Esophagus (tissue), 2 donors: ENCODE results near the gene OLFML2A. TPM values are rescaled to one million over a fixed set of nuclear protein-coding genes. Genes with fewer than 3 reads are reported as not detected.

Experiments
- H3K27ac ChIP-seq, 2 donors: one replicate each; pipeline ENCODE4 v1.5.1; 2013; ENCODE audit warnings: low read depth in 2 of 2, mild to moderate bottlenecking in 2 of 2, inconsistent platforms in 1 of 2, low read length in 1 of 2, moderate library complexity in 1 of 2
- H3K27me3 ChIP-seq, 2 donors: one replicate each; pipeline ENCODE4 v1.6.1; 2013; ENCODE audit warnings: low read length in 2 of 2, control low read depth in 1 of 2, mild to moderate bottlenecking in 1 of 2; ENCODE audit not compliant: insufficient read depth in 2 of 2, control insufficient read depth in 1 of 2
- H3K36me3 ChIP-seq, 2 donors: one replicate each; pipeline ENCODE4 v1.6.1; 2013; ENCODE audit warnings: low read length in 1 of 2; ENCODE audit not compliant: control insufficient read depth in 2 of 2, insufficient read depth in 2 of 2
- H3K4me1 ChIP-seq, 2 donors: one replicate each; pipeline ENCODE4 v1.6.1; 2013; ENCODE audit warnings: low read length in 1 of 2; ENCODE audit not compliant: control insufficient read depth in 2 of 2, insufficient read depth in 2 of 2
- H3K4me3 ChIP-seq, 2 donors: one replicate each; pipeline ENCODE4 v1.5.1; 2013; ENCODE audit warnings: low read length in 2 of 2, mild to moderate bottlenecking in 2 of 2, low read depth in 1 of 2, moderate library complexity in 1 of 2
- H3K9me3 ChIP-seq, 2 donors: one replicate each; pipeline ENCODE4 v1.6.1; 2013; ENCODE audit warnings: mild to moderate bottlenecking in 2 of 2, low read depth in 1 of 2, low read length in 1 of 2, moderate library complexity in 1 of 2; ENCODE audit not compliant: control insufficient read depth in 2 of 2, insufficient read depth in 1 of 2
- WGBS, 2 donors: extraction: QIAGEN DNeasy Blood & Tissue Kit; methylation state at CpG; one replicate each; pipeline ENCODE4 v1.1.7; 2013; 5-methylcytosine and 5-hydroxymethylcytosine counted together
- polyA plus RNA-seq, 2 donors: library from polyadenylated mRNA; stranded (reverse); fragments of 200-250 nt; gene quantifications; one replicate each; pipeline ENCODE4 v1.2.3, GENCODE V29; 2013
- donor health status: healthy with polysubstance abuse.
- donor health status: Bipolar disorder and iron deficiency.

OLFML2A gene
- polyA plus RNA-seq, 2 donors = 3.7 to 5.2 TPM

- Histone ChIP-seq H3K36me3 (peaks cover 0 to 3% of the 10 kb centered on the region in 2 donors), H3K4me3 (no peak overlapping the region), H3K9me3 (no peaks in the 10 kb centered on the region), H3K27ac (peak overlapping the region; percentile 74 to 87), H3K4me1 (peaks cover 0 to 26% of the 10 kb centered on the region in 2 donors), H3K27me3 (no peaks in the 10 kb centered on the region)
- 47 to 60% methylated on average over 11 of the region's 11 CpGs for WGBS, 2 donors
These were observed 36.7 kb downstream of the OLFML2A start for GRCh38 chr9:124813501-124814163.

GRCh38 chr9:124814164-124814535 is 37.2 kb downstream of the OLFML2A start:
- 53 to 61% methylated on average over 5 of the region's 5 CpGs for WGBS, 2 donors
- no peak overlapping the region for H3K4me3 ChIP-seq
- H3K27ac ChIP-seq = peak overlapping the region; percentile 74 to 80
- H3K27me3 ChIP-seq = no peaks in the 10 kb centered on the region
- peaks cover 0 to 3% of the 10 kb centered on the region in 2 donors for H3K36me3 ChIP-seq
- H3K4me1 ChIP-seq = peaks cover 3 to 27% of the 10 kb centered on the region in 2 donors
- no peaks in the 10 kb centered on the region for H3K9me3 ChIP-seq

- WGBS, 2 donors = 80 to 89% methylated on average over 5 of the region's 5 CpGs
These were observed 38.7 kb downstream of the OLFML2A start for GRCh38 chr9:124815601-124816000.

GRCh38 chr9:124818431-124819281 is 41.7 kb downstream of the OLFML2A start:
- no peaks in the 10 kb centered on the region for H3K36me3 ChIP-seq
- H3K4me1 ChIP-seq = peaks cover 3 to 16% of the 10 kb centered on the region in 2 donors
- H3K9me3 ChIP-seq = no peaks in the 10 kb centered on the region
- 37 to 39% methylated on average over 18 of the region's 18 CpGs for WGBS, 2 donors
- H3K4me3 ChIP-seq = no peak overlapping the region
- no peaks in the 10 kb centered on the region for H3K27me3 ChIP-seq
- H3K27ac ChIP-seq = peak overlapping the region; percentile 75 to 96

More at GRCh38 chr9:124815601-124816000, 38.7 kb downstream of the OLFML2A start:
- Histone ChIP-seq H3K27ac (no peak overlapping the region), H3K9me3 (no peaks in the 10 kb centered on the region), H3K4me3 (no peak overlapping the region), H3K36me3 (no peaks in the 10 kb centered on the region), H3K27me3 (no peaks in the 10 kb centered on the region), H3K4me1 (peaks cover 3 to 26% of the 10 kb centered on the region in 2 donors)

- Histone ChIP-seq H3K27me3 (no peaks in the 10 kb centered on the region), H3K4me3 (no peak overlapping the region), H3K36me3 (no peaks in the 10 kb centered on the region), H3K4me1 (peaks cover 3 to 16% of the 10 kb centered on the region in 2 donors), H3K27ac (peak overlapping the region; percentile 17 to 53), H3K9me3 (no peaks in the 10 kb centered on the region)
- WGBS, 2 donors = 53 to 55% methylated on average over 12 of the region's 12 CpGs
These were observed 44.0 kb downstream of the OLFML2A start for GRCh38 chr9:124820698-124821623.

GRCh38 chr9:124828489-124829333 is 51.8 kb downstream of the OLFML2A start:
- Histone ChIP-seq H3K9me3 (no peaks in the 10 kb centered on the region), H3K27ac (no peak overlapping the region), H3K4me1 (peaks cover 2 to 4% of the 10 kb centered on the region in 2 donors), H3K4me3 (no peak overlapping the region), H3K36me3 (no peaks in the 10 kb centered on the region), H3K27me3 (no peaks in the 10 kb centered on the region)
- 35 to 45% methylated on average over 2 of the region's 2 CpGs for WGBS, 2 donors

GRCh38 chr9:124829334-124829669 is 52.4 kb downstream of the OLFML2A start:
- no peak overlapping the region for H3K27ac ChIP-seq
- 41 to 46% methylated on average over 5 of the region's 5 CpGs for WGBS, 2 donors
- no peaks in the 10 kb centered on the region for H3K27me3 ChIP-seq

GRCh38 chr9:124830593-124830992 is 53.7 kb downstream of the OLFML2A start:
- no peaks in the 10 kb centered on the region for H3K9me3 ChIP-seq
- no peak overlapping the region for H3K27ac ChIP-seq
- H3K4me3 ChIP-seq = no peak overlapping the region
- 67 to 68% methylated on average over 4 of the region's 4 CpGs for WGBS, 2 donors
- H3K36me3 ChIP-seq = no peaks in the 10 kb centered on the region
- H3K27me3 ChIP-seq = no peaks in the 10 kb centered on the region
- H3K4me1 ChIP-seq = peaks cover 4 to 10% of the 10 kb centered on the region in 2 donors

More at GRCh38 chr9:124829334-124829669, 52.4 kb downstream of the OLFML2A start:
- no peaks in the 10 kb centered on the region for H3K9me3 ChIP-seq
- H3K4me3 ChIP-seq = no peak overlapping the region
- H3K4me1 ChIP-seq = peaks cover 2 to 4% of the 10 kb centered on the region in 2 donors
- no peaks in the 10 kb centered on the region for H3K36me3 ChIP-seq
